GM21619 (cell line): ENCODE data around the gene FGF21.
"Not testable (repeated sequence)": the region's sequence is repeated elsewhere in the genome, so short reads cannot be mapped to it uniquely, and the experiment has no call there.

Experiments
- ATAC-seq: cut with Tn5 transposase; IDR thresholded peaks from one replicate; pipeline ENCODE4 v1.9.1; 2021; ENCODE audit not compliant: unreplicated experiment

The FGF21 gene

GRCh38 chr19:48751845-48752495 is 3.4 kb upstream of the FGF21 start:
- no peak for ATAC-seq

DNA sequence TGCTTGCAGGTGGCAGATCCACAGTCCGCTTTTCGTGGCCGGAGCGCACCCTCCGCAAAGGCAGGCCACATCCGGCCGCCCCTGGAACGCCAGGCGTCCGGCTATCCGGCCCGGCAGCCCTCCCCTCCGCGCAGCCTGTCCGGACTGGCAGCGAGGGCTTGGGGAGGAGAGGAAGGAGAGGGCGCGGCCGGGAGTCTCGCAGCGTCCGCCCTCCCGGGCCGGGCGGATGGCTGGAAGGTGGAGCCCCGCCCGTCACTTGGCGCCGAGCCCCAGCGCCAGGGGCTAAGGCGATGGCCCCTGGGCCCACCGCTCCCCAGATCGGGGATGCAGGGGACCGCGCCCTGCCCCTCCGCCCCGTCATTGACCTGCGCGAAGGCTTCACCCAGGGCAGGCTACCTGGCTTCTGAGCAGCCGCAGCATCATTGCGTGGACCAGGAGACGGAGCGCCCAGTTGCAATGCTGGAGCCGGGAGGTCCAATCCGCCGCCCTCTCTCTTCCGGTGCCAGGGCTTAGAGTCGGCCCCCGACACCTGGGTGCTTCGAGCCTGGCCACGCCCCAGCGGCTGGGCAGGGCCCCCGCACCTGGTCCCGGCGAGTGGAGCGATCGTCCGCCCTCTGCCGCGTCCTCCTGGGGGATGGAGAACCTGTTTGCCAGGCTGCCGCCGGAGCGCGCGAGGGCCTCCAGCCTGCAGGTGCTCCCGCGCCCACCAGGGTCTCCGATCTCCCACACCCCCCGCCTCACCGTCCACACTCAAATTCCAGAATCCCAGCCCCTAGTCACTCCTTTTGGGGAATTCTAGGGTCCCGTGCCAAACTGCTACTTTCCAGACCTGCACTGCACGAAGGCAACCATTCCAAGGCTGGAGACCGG is 2.6 kb upstream of the FGF21 start, which contains the start of gene FUT1:
Gene FUT1 (minus strand): TSS at position 146 of the 870 bp plus-strand sequence. CDS start 1,360 bp downstream, outside the sequence.
- no peak for ATAC-seq

DNA sequence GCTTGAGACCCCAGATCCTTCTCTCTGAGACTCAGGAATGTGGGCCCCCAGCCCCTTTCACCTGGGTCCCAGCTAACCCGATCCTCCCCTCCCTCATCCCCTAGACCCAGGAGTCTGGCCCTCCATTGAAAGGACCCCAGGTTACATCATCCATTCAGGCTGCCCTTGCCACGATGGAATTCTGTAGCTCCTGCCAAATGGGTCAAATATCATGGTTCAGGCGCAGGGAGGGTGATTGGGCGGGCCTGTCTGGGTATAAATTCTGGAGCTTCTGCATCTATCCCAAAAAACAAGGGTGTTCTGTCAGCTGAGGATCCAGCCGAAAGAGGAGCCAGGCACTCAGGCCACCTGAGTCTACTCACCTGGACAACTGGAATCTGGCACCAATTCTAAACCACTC is 463 bp downstream of the FGF21 start:
- no peak for ATAC-seq

GRCh38 chr19:48756212-48756611 is 888 bp downstream of the FGF21 start:
- ATAC-seq = no peak

GRCh38 chr19:48756686-48757085 is 1.4 kb downstream of the FGF21 start:
- ATAC-seq = no peak

GRCh38 chr19:48757089-48757675 is 1.9 kb downstream of the FGF21 start:
- ATAC-seq = no peak

DNA sequence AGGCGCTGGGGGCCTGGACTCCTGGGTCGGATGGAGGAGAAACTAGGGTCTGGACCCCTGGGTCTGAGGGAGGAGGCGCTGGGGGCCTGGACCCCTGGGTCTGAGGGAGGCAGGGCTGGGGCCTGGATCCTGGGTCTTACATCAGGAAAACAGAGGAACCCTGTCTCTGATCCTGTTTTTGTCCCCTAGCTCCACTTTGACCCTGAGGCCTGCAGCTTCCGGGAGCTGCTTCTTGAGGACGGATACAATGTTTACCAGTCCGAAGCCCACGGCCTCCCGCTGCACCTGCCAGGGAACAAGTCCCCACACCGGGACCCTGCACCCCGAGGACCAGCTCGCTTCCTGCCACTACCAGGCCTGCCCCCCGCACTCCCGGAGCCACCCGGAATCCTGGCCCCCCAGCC is 2.4 kb downstream of the FGF21 start:
- ATAC-seq = no peak

- no peak for ATAC-seq
These were observed 5.3 kb downstream of the FGF21 start for GRCh38 chr19:48760504-48761205.

- ATAC-seq = not testable (repeated sequence)
These were observed 10.5 kb downstream of the FGF21 start for GRCh38 chr19:48765816-48766215.

- ATAC-seq = not testable (repeated sequence)
These were observed 12.9 kb downstream of the FGF21 start for GRCh38 chr19:48768171-48768753.

DNA sequence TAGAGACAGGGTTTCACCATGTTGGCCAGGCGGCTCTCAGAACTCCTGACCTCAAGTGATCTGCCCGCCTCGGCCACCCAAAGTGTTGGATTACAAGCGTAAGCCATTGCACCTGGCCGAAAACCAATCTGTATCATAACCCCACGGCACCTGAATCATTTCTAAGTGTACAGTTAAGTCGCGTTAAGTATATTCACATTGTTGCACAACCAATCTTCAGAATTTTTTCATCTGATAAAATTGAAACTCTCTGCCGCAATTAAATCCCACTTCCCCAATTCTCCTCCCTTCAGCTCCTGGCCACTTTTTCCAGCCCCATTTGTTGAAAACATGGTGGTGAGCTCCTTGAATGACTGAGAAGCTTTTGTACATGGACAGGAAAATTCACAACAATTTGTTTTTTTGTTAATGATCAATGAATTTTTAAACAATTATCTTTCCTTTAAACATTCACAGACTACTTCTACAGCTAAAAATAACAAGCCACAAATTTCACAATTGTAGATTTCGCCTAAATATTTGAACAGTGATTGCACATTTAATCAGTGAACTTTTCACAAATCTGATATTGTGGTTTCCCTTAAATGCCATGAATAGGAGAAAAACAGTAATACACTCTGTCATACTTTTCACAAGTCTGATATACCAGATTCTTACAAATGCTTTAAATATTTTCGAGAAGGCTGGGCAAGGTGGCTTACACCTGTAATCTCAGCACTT is 13.8 kb downstream of the FGF21 start:
- ATAC-seq = no peak

DNA sequence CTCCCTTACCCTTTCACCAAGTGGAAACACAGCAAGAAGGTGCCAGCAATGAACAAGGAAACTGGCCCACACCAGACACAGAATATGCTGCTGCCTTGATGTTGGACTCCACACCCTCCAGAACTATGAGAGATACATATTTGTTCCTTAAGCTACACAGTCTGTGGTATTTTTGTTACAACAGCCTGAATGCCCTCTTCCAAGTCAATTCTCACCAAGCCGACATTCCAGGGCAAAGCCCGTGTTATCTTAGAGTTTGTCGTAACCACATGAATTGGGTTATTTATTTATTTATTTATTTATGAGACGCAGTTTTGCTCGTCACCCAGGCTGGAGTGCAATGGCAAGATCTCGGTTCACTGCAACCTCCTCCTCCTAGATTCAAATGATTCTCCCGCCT is 14.9 kb downstream of the FGF21 start:
- ATAC-seq = no peak

- no peak for ATAC-seq
These were observed 15.6 kb downstream of the FGF21 start for GRCh38 chr19:48770734-48771472.

GRCh38 chr19:48772503-48772953 is 17.2 kb downstream of the FGF21 start:
- no peak for ATAC-seq

DNA sequence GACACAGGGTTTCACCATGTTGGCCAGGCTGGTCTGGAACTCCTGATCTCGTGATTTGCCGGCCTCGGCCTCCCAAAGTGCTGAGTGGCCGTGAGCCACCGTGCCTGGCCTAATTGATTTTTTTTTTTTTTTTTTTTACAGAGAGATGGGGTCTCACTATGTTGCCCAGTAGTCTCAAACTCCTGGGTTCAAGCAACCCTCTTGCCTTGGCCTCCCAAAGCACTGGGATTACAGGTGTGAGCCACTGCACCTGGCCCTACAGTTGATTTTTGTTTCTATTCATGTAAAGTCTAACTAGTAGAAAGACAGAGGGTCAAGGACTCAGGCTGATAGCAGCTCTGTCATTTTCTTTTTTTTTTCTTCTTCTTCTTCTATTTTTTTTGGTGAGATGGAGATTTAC is 21.8 kb downstream of the FGF21 start:
- ATAC-seq = no peak

DNA sequence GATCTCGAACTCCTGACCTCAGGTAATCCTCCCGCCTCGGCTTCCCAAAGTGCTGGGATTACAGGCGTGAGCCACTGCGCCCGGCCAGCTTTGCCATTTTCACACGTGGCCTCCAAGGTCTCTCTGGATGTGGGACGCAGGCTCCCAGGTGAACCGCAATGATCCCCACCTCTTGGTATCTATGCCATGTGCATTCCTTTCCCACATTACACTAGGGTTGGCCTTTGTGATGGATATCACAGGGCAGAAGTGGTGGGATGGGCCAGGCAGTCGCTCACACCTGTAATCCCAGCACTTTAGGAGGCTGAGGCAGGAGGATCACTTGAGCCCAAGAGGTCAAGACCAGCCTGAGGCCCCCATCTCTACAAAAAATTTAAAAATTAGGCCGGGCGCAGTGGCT is 22.4 kb downstream of the FGF21 start:
- ATAC-seq = no peak

DNA sequence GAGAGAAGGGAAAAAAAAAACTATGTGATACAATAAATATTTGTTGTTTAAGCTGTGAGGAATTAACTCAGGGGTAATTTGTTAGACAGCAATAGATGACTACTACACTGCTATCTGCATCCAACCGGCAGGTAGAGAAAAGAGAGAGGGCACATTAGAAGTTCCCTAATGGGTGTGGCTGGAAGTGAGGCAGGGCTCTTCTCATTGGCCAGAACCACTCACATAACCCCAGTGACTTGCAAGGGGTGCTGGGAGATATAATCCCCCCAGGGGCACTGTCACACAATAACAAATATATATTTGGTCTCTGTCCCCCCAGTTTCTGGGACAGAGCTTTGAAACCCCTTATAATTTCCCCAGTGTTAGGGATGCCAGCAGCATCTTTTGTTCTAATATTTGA is 24.3 kb downstream of the FGF21 start:
- no peak for ATAC-seq

GRCh38 chr19:48780631-48781391 is 25.5 kb downstream of the FGF21 start:
- no peak for ATAC-seq

DNA sequence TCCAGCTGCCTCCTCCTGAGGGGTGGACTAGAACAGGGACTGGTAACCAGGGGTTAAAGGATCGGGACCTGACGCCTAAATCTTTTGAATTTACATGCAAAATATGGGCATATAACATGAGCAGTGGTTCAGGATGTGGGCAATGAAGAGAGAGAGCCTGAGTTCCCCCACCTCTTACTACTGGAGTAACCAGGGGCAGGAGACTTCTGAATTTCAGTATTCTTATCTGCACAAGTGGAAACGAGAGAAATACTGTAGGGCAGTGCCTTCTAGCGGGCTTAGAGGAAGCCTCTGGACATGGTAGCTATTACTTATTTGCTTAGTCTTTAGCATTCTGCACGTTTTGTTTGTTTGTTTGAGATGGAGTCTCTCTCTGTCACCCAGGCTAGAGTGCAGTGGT is 29.2 kb downstream of the FGF21 start:
- no peak for ATAC-seq
